Natural killer cell (primary cell): ENCODE measurements around the gene KRT222. TPM values are rescaled to one million over a fixed set of nuclear protein-coding genes. Genes with fewer than 3 reads are reported as not detected.

Source experiments
- ATAC-seq, 3 donors: fragments of 150-1000 bp in 2 of 3; fragments of 200-7000 bp in 1 of 3; cut with Tn5 transposase; 1 replicate in 1 of 3; 2 replicates in 2 of 3; pipeline ENCODE4 v1.10.0; 2021; ENCODE audit warnings: mild to moderate bottlenecking in 2 of 3, moderate library complexity in 2 of 3
- DNase-seq, 2 donors: peaks; one replicate each; pipeline versions ENCODE4 v3.0.0 to v3.0.0-alpha.2; 2013 to 2021; ENCODE audit warnings: mixed read lengths in 1 of 2
- H3K27ac ChIP-seq: one replicate; pipeline ENCODE4 v1.5.1; 2013; ENCODE audit warnings: mild to moderate bottlenecking, low read length
- H3K27me3 ChIP-seq: one replicate; pipeline ENCODE4 v1.6.1; 2013; ENCODE audit warnings: low read length; ENCODE audit not compliant: control insufficient read depth, insufficient read depth
- H3K36me3 ChIP-seq: one replicate; pipeline ENCODE4 v1.6.1; 2013; ENCODE audit warnings: low read length; ENCODE audit not compliant: control insufficient read depth, insufficient read depth
- H3K4me1 ChIP-seq: one replicate; pipeline ENCODE4 v1.6.1; 2013; ENCODE audit warnings: low read length; ENCODE audit not compliant: control insufficient read depth, insufficient read depth
- H3K4me3 ChIP-seq: one replicate; pipeline ENCODE4 v1.5.1; 2013; ENCODE audit warnings: low read length
- H3K9me3 ChIP-seq: one replicate; pipeline ENCODE4 v1.6.1; 2013; ENCODE audit warnings: low read length; ENCODE audit not compliant: control insufficient read depth, insufficient read depth
- H3K27ac Mint-ChIP-seq, 2 donors: one replicate each; pipeline ENCODE4 v1.8.0; 2022; ENCODE audit warnings: mild to moderate bottlenecking in 2 of 2, mixed read lengths in 2 of 2, moderate library complexity in 1 of 2
- H3K27me3 Mint-ChIP-seq, 2 donors: one replicate each; pipeline ENCODE4 v1.8.0; 2022; ENCODE audit warnings: low read depth in 2 of 2, mixed read lengths in 2 of 2
- H3K36me3 Mint-ChIP-seq: one replicate; pipeline ENCODE4 v1.8.0; 2022; ENCODE audit warnings: mixed read lengths
- H3K4me1 Mint-ChIP-seq, 2 donors: one replicate each; pipeline ENCODE4 v1.8.0; 2022; ENCODE audit warnings: mixed read lengths in 2 of 2
- H3K4me3 Mint-ChIP-seq: one replicate; pipeline ENCODE4 v1.8.0; 2022; ENCODE audit warnings: mild to moderate bottlenecking, moderate library complexity, mixed read lengths
- H3K9me3 Mint-ChIP-seq, 2 donors: one replicate each; pipeline ENCODE4 v1.8.0; 2022; ENCODE audit warnings: mixed read lengths in 2 of 2
- CTCF ChIP-seq: fragments of 200-600 bp; IDR thresholded peaks from one replicate; pipeline ENCODE4 v1.8.0; 2022; ENCODE audit warnings: antibody characterized with exemption
- WGBS: methylation state at CpG from one replicate; pipeline ENCODE4 v1.1.7; 2013; ENCODE audit warnings: missing lambda C conversion rate; ENCODE audit not compliant: insufficient coverage; 5-methylcytosine and 5-hydroxymethylcytosine counted together
- intact Hi-C: fragments of 100-400 bp; cut with micrococcal nuclease; formaldehyde crosslinking; loops from one replicate; pipeline ENCODE4 v1.14.2; 2022
- total RNA-seq, 4 donors: library from RNA; stranded (reverse); fragments of 120-200 nt in 1 of 4; gene quantifications; one replicate each; pipeline versions ENCODE4 v1.2.3 to v1.2.4, GENCODE V29; 2013 to 2022

The KRT222 gene
- total RNA-seq, 3 donors from 2014 or later (not counting 1 experiment from before 2014, with no cell fraction given), result not detected

GRCh38 chr17:40608061-40608581, 56.9 kb downstream of the KRT222 start:
- Histone ChIP-seq H3K27me3 (no peaks in the 10 kb centered on the region), H3K36me3 (no peaks in the 10 kb centered on the region), H3K9me3 (no peaks in the 10 kb centered on the region), H3K27ac (peak overlapping the region; percentile 85), H3K4me3 (no peak overlapping the region), H3K4me1 (peaks cover 53% of the 10 kb centered on the region)
- peaks cover 0 to 3% of the 10 kb centered on the region in 2 donors for H3K27me3 Mint-ChIP-seq
- no peaks in the 10 kb centered on the region for H3K9me3 Mint-ChIP-seq
- TF ChIP-seq CTCF, result no peak
- peak overlapping the region; percentile 89 to 92 for H3K27ac Mint-ChIP-seq
- DNase-seq (peak; percentile 51 to 91), ATAC-seq (peak; percentile 80 to 93 (median 89))
- intact Hi-C loops, result loop anchor here (1.0 to 5.0 kb wide), 5 partner anchors 39 to 92 kb away; partner anchors contain the start of genes CCR7 and SMARCE1
- no peaks in the 10 kb centered on the region for H3K36me3 Mint-ChIP-seq
- peak overlapping the region; percentile 78 for H3K4me3 Mint-ChIP-seq
- peaks cover 46 to 47% of the 10 kb centered on the region in 2 donors for H3K4me1 Mint-ChIP-seq
- WGBS, result 37% methylated on average over 6 of the region's 6 CpGs

GRCh38 chr17:40607641-40608040, 57.3 kb downstream of the KRT222 start:
- peak overlapping the region; percentile 85 for H3K27ac ChIP-seq
- Mint-ChIP-seq H3K4me1 (peaks cover 46 to 47% of the 10 kb centered on the region in 2 donors), H3K27me3 (peaks cover 0 to 3% of the 10 kb centered on the region in 2 donors), H3K9me3 (no peaks in the 10 kb centered on the region), H3K4me3 (peak overlapping the region; percentile 78), H3K27ac (peak overlapping the region; percentile 89 to 92), H3K36me3 (no peaks in the 10 kb centered on the region)
- intact Hi-C loops, result loop anchor here (1.0 to 5.0 kb wide), 5 partner anchors 40 to 91 kb away; partner anchors contain the start of genes CCR7 and SMARCE1
- H3K4me1 ChIP-seq, result peaks cover 55% of the 10 kb centered on the region
- TF ChIP-seq CTCF, result no peak
- DNase-seq (peak; percentile 44 to 83), ATAC-seq (peak; percentile 55 to 59 (median 55))
- H3K27me3 ChIP-seq, result no peaks in the 10 kb centered on the region
- no peak overlapping the region for H3K4me3 ChIP-seq
- 41% methylated on average over 4 of the region's 5 CpGs for WGBS
- H3K36me3 ChIP-seq, result no peaks in the 10 kb centered on the region
- no peaks in the 10 kb centered on the region for H3K9me3 ChIP-seq

GRCh38 chr17:40606548-40607353, 58.2 kb downstream of the KRT222 start:
- no peaks in the 10 kb centered on the region for H3K36me3 ChIP-seq
- WGBS, result 85% methylated on average over 10 of the region's 10 CpGs
- H3K27me3 ChIP-seq, result no peaks in the 10 kb centered on the region
- Mint-ChIP-seq H3K36me3 (no peaks in the 10 kb centered on the region), H3K4me1 (peaks cover 46 to 47% of the 10 kb centered on the region in 2 donors), H3K27ac (peak overlapping the region; percentile 89 to 92), H3K4me3 (peak overlapping the region; percentile 78), H3K27me3 (peaks cover 0 to 3% of the 10 kb centered on the region in 2 donors), H3K9me3 (no peaks in the 10 kb centered on the region)
- peaks cover 63% of the 10 kb centered on the region for H3K4me1 ChIP-seq
- peak overlapping the region; percentile 85 for H3K27ac ChIP-seq
- no peak overlapping the region for H3K4me3 ChIP-seq
- ATAC-seq (no peak), DNase-seq (peak in 1 of 2 donors; percentile 16)
- intact Hi-C loops, result loop anchor here (5.0 kb wide), 1 partner anchor 41 kb away; the partner anchor contains the start of gene SMARCE1
- no peaks in the 10 kb centered on the region for H3K9me3 ChIP-seq
- TF ChIP-seq CTCF, result no peak
